HPDE6-E6E7 (cell line): ENCODE measurements around the gene LAMTOR1.
"Not testable (repeated sequence)": the region's sequence is repeated elsewhere in the genome, so short reads cannot be mapped to it uniquely, and the experiment has no call there.

ENCODE experiments used
- DNase-seq: peaks from one replicate; pipeline ENCODE4 v3.0.0; 2011; ENCODE audit warnings: missing footprints; ENCODE audit errors: extremely low spot score

Gene LAMTOR1

GRCh38 chr11:72102946-72103753 lies at the start of gene LAMTOR1:
Gene LAMTOR1 (minus strand): TSS chr11:72103297. CDS start chr11:72103224, 73 bp downstream.
- peak; percentile 90 for DNase-seq

DNA sequence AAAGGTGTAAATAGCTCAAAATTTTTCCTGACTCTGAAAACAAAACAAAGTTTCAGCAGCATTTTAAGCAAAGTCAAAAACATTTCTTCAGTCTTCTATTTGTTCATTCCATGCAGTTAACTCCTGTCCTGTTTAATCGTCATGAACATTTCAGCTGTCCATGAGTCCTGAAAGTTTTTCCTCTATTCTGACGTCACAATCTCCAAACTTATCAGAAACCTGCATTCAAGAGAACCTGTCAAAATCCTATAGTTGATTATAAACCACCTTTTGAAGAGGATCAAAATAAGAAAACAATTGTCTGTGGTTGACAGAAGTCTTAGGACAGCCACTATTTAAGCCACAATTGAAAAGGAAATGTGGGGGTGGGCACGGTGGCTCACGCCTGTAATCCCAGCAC lies 47.8 kb upstream of the LAMTOR1 start:
- no peak for DNase-seq

GRCh38 chr11:72146625-72147024 lies 43.5 kb upstream of the LAMTOR1 start:
- no peak for DNase-seq

GRCh38 chr11:72144807-72145565 lies 41.9 kb upstream of the LAMTOR1 start:
- DNase-seq: no peak

GRCh38 chr11:72142543-72142942 lies 39.4 kb upstream of the LAMTOR1 start:
- DNase-seq: not testable (repeated sequence)

- DNase-seq: not testable (repeated sequence)
These were observed 39.0 kb upstream of the LAMTOR1 start for GRCh38 chr11:72142086-72142485.

GRCh38 chr11:72141066-72141465 lies 38.0 kb upstream of the LAMTOR1 start:
- DNase-seq: peak; percentile 70

- DNase-seq: no peak
These were observed 37.6 kb upstream of the LAMTOR1 start for GRCh38 chr11:72140661-72141060.

- no peak for DNase-seq
These were observed 36.4 kb upstream of the LAMTOR1 start for GRCh38 chr11:72139500-72139899.

GRCh38 chr11:72138821-72139390 lies 35.8 kb upstream of the LAMTOR1 start:
- DNase-seq: no peak

DNA sequence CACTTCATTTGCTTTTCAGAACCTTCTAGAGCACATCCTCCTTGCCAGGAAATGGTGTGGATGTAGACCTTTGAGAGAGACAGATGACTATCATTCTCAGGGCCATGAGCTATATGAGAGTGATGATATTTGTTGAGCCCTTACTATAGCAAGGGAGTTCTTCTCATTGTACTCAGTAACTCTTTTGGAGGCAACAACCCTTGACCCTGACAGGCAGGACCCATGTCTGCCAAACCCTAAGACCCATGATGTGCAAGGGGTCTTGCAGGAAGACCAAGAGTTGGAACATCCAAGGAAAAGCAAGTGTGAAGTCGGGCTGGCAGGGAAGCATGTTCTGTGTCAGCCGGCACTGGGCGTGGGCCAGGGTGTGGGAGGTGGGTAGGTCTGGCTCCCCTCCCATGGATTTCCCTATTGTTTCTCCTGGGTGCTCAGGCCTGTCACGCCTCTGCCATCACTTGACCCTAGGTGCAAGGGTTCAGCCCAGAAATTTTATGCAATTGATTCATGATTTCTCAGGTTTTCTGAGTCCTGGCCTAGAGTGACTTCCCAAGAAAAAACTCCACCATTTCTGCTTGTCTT lies 33.7 kb upstream of the LAMTOR1 start:
- no peak for DNase-seq

- DNase-seq: no peak
These were observed 33.0 kb upstream of the LAMTOR1 start for GRCh38 chr11:72135891-72136683.

DNA sequence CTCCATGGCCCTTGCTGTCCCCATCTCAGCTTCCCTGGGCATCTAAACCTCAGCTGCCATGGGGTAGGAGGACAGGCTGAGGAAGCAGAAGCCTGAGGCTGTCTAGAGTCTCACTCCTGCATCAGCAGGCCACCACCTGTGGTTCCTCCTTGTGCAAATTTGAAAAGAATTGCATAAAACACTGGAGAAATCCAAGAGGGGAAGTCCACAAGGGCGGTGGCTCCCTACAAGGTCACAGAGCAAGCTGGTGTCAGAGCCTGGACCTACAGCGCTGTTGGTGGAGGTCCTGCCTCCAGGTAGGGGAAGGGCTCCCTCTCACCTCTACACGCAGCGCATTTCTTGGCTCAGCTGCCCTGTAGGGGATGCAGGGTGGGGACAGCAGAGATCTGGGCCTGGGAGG lies 32.4 kb upstream of the LAMTOR1 start, which contains the start of gene FOLR3:
Gene FOLR3 (plus strand): TSS at position 253 of the 400 bp plus-strand sequence. CDS start 228 bp downstream, outside the sequence.
- DNase-seq: not testable (repeated sequence)

GRCh38 chr11:72132646-72133045 lies 29.5 kb upstream of the LAMTOR1 start:
- no peak for DNase-seq

DNA sequence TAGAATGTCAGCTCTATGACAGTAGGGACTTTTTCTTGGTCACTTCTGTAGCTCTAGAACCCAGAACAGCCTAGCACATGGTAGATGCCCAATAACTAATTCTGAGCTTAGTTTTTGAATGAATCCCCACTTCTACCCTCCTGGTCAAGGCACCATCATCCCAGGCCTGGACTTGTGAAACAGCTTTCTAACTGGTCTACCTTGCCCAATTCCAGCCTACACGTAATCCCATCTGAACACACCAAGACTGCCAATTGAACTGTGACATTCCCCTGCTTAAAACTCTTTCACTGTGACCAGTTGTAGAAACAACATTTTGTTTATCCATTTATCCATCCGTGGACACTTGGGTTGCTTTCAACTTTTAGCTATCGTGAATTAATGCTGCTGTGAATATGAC lies 26.3 kb upstream of the LAMTOR1 start:
- no peak for DNase-seq

DNA sequence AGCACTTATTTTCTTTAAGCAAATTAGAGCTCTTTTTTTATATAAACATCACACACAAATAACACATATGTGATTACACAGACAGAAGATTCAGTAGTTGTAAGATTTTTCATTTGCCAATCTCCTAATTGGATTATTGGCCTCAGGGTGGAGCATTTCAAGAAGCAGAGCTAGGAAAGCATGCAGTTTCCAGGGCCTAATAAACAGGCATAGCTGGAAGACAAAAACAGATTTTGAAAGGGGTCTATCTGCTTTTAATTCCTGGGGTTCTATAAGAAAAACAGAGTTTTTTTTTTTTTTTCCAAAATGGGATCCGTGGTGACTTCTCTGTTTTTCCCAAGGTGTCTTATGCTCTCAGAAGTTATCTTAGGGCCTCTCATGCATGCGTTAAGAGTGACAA lies 24.8 kb upstream of the LAMTOR1 start:
- no peak for DNase-seq

- no peak for DNase-seq
These were observed 22.9 kb upstream of the LAMTOR1 start for GRCh38 chr11:72125956-72126355.

DNA sequence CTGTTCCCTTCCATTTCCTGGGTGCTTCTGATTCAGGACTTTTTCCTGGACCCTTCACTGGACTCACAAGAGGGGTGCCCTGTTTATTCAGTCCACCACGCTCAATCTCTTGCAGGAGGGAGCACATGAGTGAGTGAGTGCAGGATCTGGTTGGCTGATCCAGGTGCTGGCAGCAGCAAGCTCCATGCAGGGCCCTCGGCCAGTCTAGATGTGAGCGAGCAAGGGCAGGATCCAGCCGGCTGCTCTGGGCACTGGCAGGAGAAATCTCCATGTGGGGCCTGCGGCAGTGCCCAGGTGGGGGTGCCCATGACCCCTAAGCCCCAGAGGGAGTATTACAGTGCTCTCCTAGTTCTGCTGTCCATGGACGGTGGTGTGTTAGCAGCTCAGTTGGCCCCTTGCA lies 20.9 kb upstream of the LAMTOR1 start:
- no peak for DNase-seq

DNA sequence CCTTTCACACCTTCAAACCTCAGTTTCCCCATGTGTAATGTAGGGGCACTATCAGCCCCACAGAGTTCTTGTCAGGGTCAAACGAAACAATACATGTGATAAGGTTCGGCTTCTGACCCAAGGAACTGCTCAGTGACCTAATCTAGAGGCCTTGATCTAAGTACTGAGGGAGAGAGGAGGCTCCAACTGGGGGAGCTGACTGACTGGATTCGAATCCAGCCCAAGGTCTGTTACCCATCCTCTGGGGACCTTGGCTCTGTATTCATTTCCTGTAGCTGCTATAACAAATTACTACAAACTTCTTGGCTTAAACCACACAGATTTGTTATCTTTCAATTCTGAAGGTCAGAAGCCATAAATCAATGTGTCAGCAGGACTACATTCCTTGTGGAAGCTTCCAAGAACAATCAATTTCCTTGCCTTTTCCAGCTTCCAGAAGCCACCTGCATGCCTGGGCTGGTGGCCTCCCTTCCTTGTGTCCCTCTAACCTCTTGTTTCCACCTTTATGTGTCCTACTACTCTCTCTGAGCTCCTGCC lies 20.1 kb upstream of the LAMTOR1 start:
- DNase-seq: no peak

GRCh38 chr11:72122607-72123006 lies 19.5 kb upstream of the LAMTOR1 start:
- DNase-seq: no peak

GRCh38 chr11:72120930-72121329 lies 17.8 kb upstream of the LAMTOR1 start:
- DNase-seq: no peak
